IMR-90 (cell line): ENCODE data around the gene ABR. TPM values are rescaled to one million over a fixed set of nuclear protein-coding genes. Genes with fewer than 3 reads are reported as not detected.

Experiments used
- ATAC-seq: fragments of 200-7000 bp; cut with Tn5 transposase; 2 replicates; pipeline ENCODE4 v1.9.1; 2020; ENCODE audit warnings: low read depth, mild to moderate bottlenecking, moderate library complexity
- BruUV-seq: library from RNA; stranded (reverse); fragments of 400-500 nt; replicated peaks from 2 replicates; lab custom pipeline; 2021; lab: Mats Ljungman, UMichigan
- CTCF ChIA-PET: fragments of 300-600 bp; formaldehyde crosslinking; extraction: SDS; loops from one replicate; lab custom pipeline; 2021; ENCODE audit warnings: antibody characterized with exemption; lab: Yijun Ruan, JAX
- POLR2A ChIA-PET: fragments of 300-600 bp; sonication (Branson Sonifier 250); formaldehyde crosslinking; loops from one replicate; lab custom pipeline; 2022; ENCODE audit warnings: antibody characterized with exemption; ENCODE audit not compliant: unreplicated experiment; lab: Charles Lee
- DNase-seq: peaks from one replicate; pipeline ENCODE4 v3.0.0; 2013
- H2AFZ ChIP-seq: replicated peaks from 2 replicates; pipeline ENCODE3; 2013; ENCODE audit warnings: low read length, mild to moderate bottlenecking; ENCODE audit not compliant: poor library complexity
- H2AK5ac ChIP-seq: 2 replicates; pipeline ENCODE4 v1.6.1; 2013; ENCODE audit warnings: low read depth, low read length, inconsistent platforms
- H2AK9ac ChIP-seq: replicated peaks from 2 replicates; pipeline ENCODE3; 2013; ENCODE audit warnings: mild to moderate bottlenecking, low read depth, low read length, moderate library complexity; ENCODE audit not compliant: poor library complexity
- H2BK120ac ChIP-seq: 2 replicates; pipeline ENCODE4 v1.6.1; 2013; ENCODE audit warnings: low read depth, low read length, inconsistent platforms
- H2BK15ac ChIP-seq: 3 replicates; pipeline ENCODE4 v1.6.1; 2013; ENCODE audit warnings: low read depth, low read length, inconsistent platforms
- H2BK20ac ChIP-seq: 2 replicates; pipeline ENCODE4 v1.6.1; 2013; ENCODE audit warnings: low read depth, mild to moderate bottlenecking, inconsistent platforms, low read length, moderate library complexity
- H2BK5ac ChIP-seq: 2 replicates; pipeline ENCODE4 v1.6.1; 2013; ENCODE audit warnings: mild to moderate bottlenecking, low read depth, low read length, inconsistent platforms; ENCODE audit not compliant: poor library complexity, severe bottlenecking
- H3K14ac ChIP-seq: replicated peaks from 2 replicates; pipeline ENCODE4 v1.6.1; 2013; ENCODE audit warnings: low read depth, low read length, inconsistent platforms
- H3K18ac ChIP-seq: 2 replicates; pipeline ENCODE4 v1.6.1; 2013; ENCODE audit warnings: low read depth, low read length, control low read depth
- H3K23ac ChIP-seq: 2 replicates; pipeline ENCODE4 v1.6.1; 2013; ENCODE audit warnings: low read depth, low read length, inconsistent platforms
- H3K27ac ChIP-seq: 2 replicates; pipeline ENCODE4 v1.5.1; 2013; ENCODE audit warnings: mild to moderate bottlenecking, control low read depth, low read length; ENCODE audit not compliant: insufficient read depth
- H3K27me3 ChIP-seq: 2 replicates; pipeline ENCODE4 v1.6.1; 2013; ENCODE audit warnings: low read length; ENCODE audit not compliant: control insufficient read depth, insufficient read depth
- H3K36me3 ChIP-seq: 2 replicates; pipeline ENCODE4 v1.6.1; 2013; ENCODE audit warnings: low read length, mixed read lengths; ENCODE audit not compliant: control insufficient read depth, insufficient read depth
- H3K4ac ChIP-seq: 2 replicates; pipeline ENCODE4 v1.6.1; 2013; ENCODE audit warnings: low read depth, low read length, inconsistent platforms
- H3K4me1 ChIP-seq: 2 replicates; pipeline ENCODE4 v1.6.1; 2013; ENCODE audit warnings: low read length, mixed read lengths; ENCODE audit not compliant: control insufficient read depth, insufficient read depth
- H3K4me2 ChIP-seq: 2 replicates; pipeline ENCODE4 v1.6.1; 2013; ENCODE audit warnings: low read depth, mild to moderate bottlenecking, control low read depth, low read length, moderate library complexity
- H3K4me3 ChIP-seq: 2 replicates; pipeline ENCODE4 v1.5.1; 2013; ENCODE audit warnings: low read depth, mild to moderate bottlenecking, control low read depth, low read length, moderate library complexity; ENCODE audit not compliant: insufficient read depth
- H3K56ac ChIP-seq: 2 replicates; pipeline ENCODE4 v1.6.1; 2013; ENCODE audit warnings: low read length, inconsistent platforms; ENCODE audit not compliant: insufficient read depth; ENCODE audit errors: extremely low read depth
- H3K79me1 ChIP-seq, 2 experiments: 2 replicates each; pipeline ENCODE4 v1.6.1; 2013; ENCODE audit warnings: low read length in 2 of 2, inconsistent platforms in 1 of 2, low read depth in 1 of 2
- H3K9ac ChIP-seq: 2 replicates; pipeline ENCODE4 v1.6.1; 2013; ENCODE audit warnings: low read depth, low read length, control low read depth
- H3K9me1 ChIP-seq: 2 replicates; pipeline ENCODE4 v1.6.1; 2013; ENCODE audit warnings: low read length, inconsistent platforms; ENCODE audit not compliant: insufficient read depth
- H3K9me3 ChIP-seq: 2 replicates; pipeline ENCODE4 v1.6.1; 2013; ENCODE audit warnings: low read length; ENCODE audit not compliant: control insufficient read depth, insufficient read depth
- H4K20me1 ChIP-seq: 2 replicates; pipeline ENCODE4 v1.6.1; 2013; ENCODE audit warnings: low read length, inconsistent platforms; ENCODE audit not compliant: insufficient read depth
- H4K5ac ChIP-seq: 2 replicates; pipeline ENCODE4 v1.6.1; 2013; ENCODE audit warnings: mild to moderate bottlenecking, low read depth, low read length, control low read depth
- H4K8ac ChIP-seq, 2 experiments: 2 replicates each; pipeline ENCODE4 v1.6.1; 2013; ENCODE audit warnings: low read depth in 2 of 2, low read length in 2 of 2, control low read depth in 1 of 2, inconsistent platforms in 1 of 2
- H4K91ac ChIP-seq: 2 replicates; pipeline ENCODE4 v1.6.1; 2013; ENCODE audit warnings: low read depth, low read length, inconsistent platforms; ENCODE audit not compliant: insufficient read depth
- CEBPB ChIP-seq: IDR thresholded peaks from 2 replicates; pipeline ENCODE4 v1.6.1; 2012; ENCODE audit warnings: low read depth, low read length, improper control_type of control experiment
- MXI1 ChIP-seq: IDR thresholded peaks from 2 replicates; pipeline ENCODE4 v1.6.1; 2012; ENCODE audit warnings: low read depth, mild to moderate bottlenecking, low read length, moderate library complexity, borderline replicate concordance
- NFE2L2 ChIP-seq: fragments of 150-350 bp; IDR thresholded peaks from 2 replicates; pipeline ENCODE4 v1.6.1; 2016; ENCODE audit warnings: low read depth, mild to moderate bottlenecking, low read length
- POLR2A ChIP-seq: IDR thresholded peaks from 2 replicates; pipeline ENCODE4 v1.6.1; 2012; ENCODE audit warnings: mild to moderate bottlenecking, low read depth, low read length
- RFX5 ChIP-seq: IDR thresholded peaks from 2 replicates; pipeline ENCODE4 v1.8.0; 2012; ENCODE audit warnings: low read depth, mild to moderate bottlenecking, low read length, moderate library complexity
- WGBS, 2 experiments: methylation state at CpG; one replicate each; pipeline versions ENCODE4 v1.1.5 to v1.1.7; 2013; ENCODE audit warnings: missing lambda C conversion rate in 2 of 2; ENCODE audit not compliant: insufficient read length in 1 of 2; ENCODE audit errors: extremely low coverage in 2 of 2; 5-methylcytosine and 5-hydroxymethylcytosine counted together
- dilution Hi-C: fragments of 300-500 bp; cut with HindIII; formaldehyde crosslinking; loops from one replicate; pipeline ENCODE4 v1.14.3; 2018; ENCODE audit warnings: low sequenced_read_pairs; ENCODE audit not compliant: unreplicated experiment
- in situ Hi-C: fragments of 300-500 bp; cut with MboI; formaldehyde crosslinking; loops from 3 replicates; pipeline ENCODE4 v1.14.3; 2019; ENCODE audit warnings: low sequenced_read_pairs, inconsistent platforms, mixed read lengths
- intact Hi-C: fragments of 100-400 bp; cut with micrococcal nuclease; formaldehyde crosslinking; loops from 2 replicates; pipeline ENCODE4 v1.10.0; 2022
- polyA plus RNA-seq, 3 experiments: library from polyadenylated mRNA; depleted of rRNA; stranded (reverse); fragments of >200 nt; gene quantifications; 2 replicates each; pipeline ENCODE4 v1.2.3, GENCODE V29; 2012; ENCODE audit warnings: low replicate concordance in 1 of 3
- total RNA-seq: library from RNA; depleted of rRNA; stranded (reverse); fragments of >200 nt; gene quantifications from 2 replicates; pipeline ENCODE4 v1.2.3, GENCODE V29; 2012

The ABR gene
- total and polyA plus RNA-seq, 2 of the 4 experiments (the other 2 are of a cell fraction) = 28.3 to 79.7 TPM

DNA sequence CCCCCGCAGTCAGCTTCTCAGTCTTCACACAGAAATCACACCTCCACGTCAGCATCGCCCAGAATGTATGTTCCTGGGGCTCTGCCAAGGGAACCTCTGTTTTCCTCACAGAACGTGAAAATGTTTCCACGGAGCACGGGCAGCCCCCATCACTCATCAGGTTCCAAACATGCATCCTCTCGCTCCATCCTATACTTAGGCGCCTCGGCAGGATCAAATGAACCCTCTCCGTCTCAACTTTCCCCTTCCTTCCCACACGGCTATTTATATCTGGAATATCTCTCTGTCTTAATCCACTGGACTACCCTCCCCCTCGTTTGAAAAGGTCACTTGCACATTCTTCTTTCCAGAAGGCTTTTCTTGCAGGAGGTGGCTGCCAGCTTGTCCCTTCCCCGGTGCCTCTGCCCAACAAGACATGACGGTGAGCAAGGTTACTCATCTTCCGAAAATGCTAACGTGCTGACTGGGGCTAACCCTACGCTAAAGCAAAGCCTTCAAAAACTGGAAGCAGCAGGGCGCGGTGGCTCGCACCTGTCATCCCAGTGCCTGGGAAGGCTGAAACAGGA is 221.8 kb downstream of the ABR start:
- peak overlapping the region; percentile 13 for H2AK5ac ChIP-seq
- no peak overlapping the region for H2BK15ac ChIP-seq
- peaks cover 21% of the 10 kb centered on the region for H3K4me1 ChIP-seq
- H3K4me2 ChIP-seq = no peak overlapping the region
- no peaks in the 10 kb centered on the region for H3K9me3 ChIP-seq
- peaks cover 20% of the 10 kb centered on the region for H3K9me1 ChIP-seq
- H3K4ac ChIP-seq = no peak overlapping the region
- no TSS peak for BruUV-seq
- DNase-seq (no peak), ATAC-seq (no peak)
- intact Hi-C loops = no loop called here
- H2AK9ac ChIP-seq = no peak overlapping the region
- POLR2A ChIA-PET = no interaction called here
- no peak overlapping the region for H3K27ac ChIP-seq
- peaks cover 22 to 76% of the 10 kb centered on the region in 2 experiments for H3K79me1 ChIP-seq
- dilution Hi-C loops = no loop called here
- peaks cover 21% of the 10 kb centered on the region for H3K36me3 ChIP-seq
- H3K27me3 ChIP-seq = no peaks in the 10 kb centered on the region
- no peak overlapping the region for H4K5ac ChIP-seq
- H3K4me3 ChIP-seq = no peak overlapping the region
- H2AFZ ChIP-seq = peak overlapping the region; percentile 23
- TF ChIP-seq CEBPB (no peak), NFE2L2 (no peak), RFX5 (no peak), MXI1 (no peak), POLR2A (no peak)
- H3K56ac ChIP-seq = no peak overlapping the region
- no peak overlapping the region for H3K23ac ChIP-seq
- no peak overlapping the region for H2BK120ac ChIP-seq
- CTCF ChIA-PET = no interaction called here
- H3K14ac ChIP-seq = no peak overlapping the region
- in situ Hi-C loops = no loop called here
- H4K20me1 ChIP-seq = peaks cover 70% of the 10 kb centered on the region
- no peak overlapping the region for H2BK20ac ChIP-seq
- 61% methylated on average over 13 of the region's 20 CpGs; no CpG with 5 or more reads in 1 of the 2 experiments for WGBS, 2 experiments
- no peak overlapping the region for H4K8ac ChIP-seq
- no peak overlapping the region for H3K9ac ChIP-seq
- H2BK5ac ChIP-seq = no peak overlapping the region
- no peak overlapping the region for H3K18ac ChIP-seq
- H4K91ac ChIP-seq = no peak overlapping the region
